ENCODE measurements around the gene PURB. TPM values are rescaled to one million over a fixed set of nuclear protein-coding genes. Genes with fewer than 3 reads are reported as not detected.

The PURB gene
- polyA plus RNA-seq, 1 of the 3 experiments (the other 2 are of a cell fraction): 4.8 TPM

- WGBS (ENCODE audit: low lambda C conversion rate): 7% methylated on average over 24 of the region's 24 CpGs
- Histone ChIP-seq H3K27ac (ENCODE audit: low read depth in 2 of 2, low read length in 1 of 2) (peak overlapping the region; percentile 79 to 86), H3K9me2 (no peaks in the 10 kb centered on the region), H3K9me3 (no peaks in the 10 kb centered on the region), H3K4me1 (ENCODE audit: control insufficient read depth in 1 of 2, insufficient read depth in 2 of 2, low read depth in 1 of 2, low read length in 1 of 2) (peaks cover 23 to 49% of the 10 kb centered on the region in 2 experiments; a peak in 3 of 4 replicates), H3K27me3 (ENCODE audit: insufficient read depth) (no peaks in the 10 kb centered on the region), H3K4me3 (ENCODE audit: low read depth in 2 of 2, low read length in 1 of 2) (peak overlapping the region; percentile 72 to 87), H3K79me2 (ENCODE audit: insufficient read depth) (peaks cover 76% of the 10 kb centered on the region), H3F3A (replicated peaks; ENCODE audit: insufficient read depth) (peaks cover 44% of the 10 kb centered on the region), H3K36me3 (replicated peaks in 1 of 2; ENCODE audit: control insufficient read depth in 1 of 2, insufficient read depth in 2 of 2, low read length in 1 of 2) (peaks cover 46 to 50% of the 10 kb centered on the region in 2 experiments), H3K9ac (peak overlapping the region; percentile 79), H4K20me1 (ENCODE audit: insufficient read depth) (peaks cover 53% of the 10 kb centered on the region), H2AFZ (ENCODE audit: low read depth) (no peak overlapping the region), H3K4me2 (peak overlapping the region; percentile 81)
- ChIA-PET CTCF (interaction anchor here (1.0 to 2.5 kb wide), 6 partner anchors 12 to 252 kb away, joined by 3 to 12 read pairs (median 7); partner anchors contain the start of genes H2AZ2 and TBRG4), POLR2A (interaction anchor here (0.8 to 2.0 kb wide), 9 partner anchors 12 to 683 kb away, joined by 3 to 12 read pairs (median 4); partner anchors contain the start of genes H2AZ2, PPIA, TMED4 and YKT6)
- peak; percentile 43 for DNase-seq
- TF ChIP-seq USF2 (IDR thresholded peaks at IDR 0.05; ENCODE audit: borderline replicate concordance, low read depth, low read length): no peak
- no peak for TF ChIP-seq JUND (IDR thresholded peaks at IDR 0.05)
- no peak for TF ChIP-seq EP300 (IDR thresholded peaks at IDR 0.05; ENCODE audit: borderline replicate concordance in 1 of 2, low read depth in 1 of 2, low read length in 1 of 2)
- no peak for TF ChIP-seq YY1 (IDR thresholded peaks at IDR 0.05; ENCODE audit: low read depth)
- TF ChIP-seq MEF2A (IDR thresholded peaks at IDR 0.05; ENCODE audit: borderline replicate concordance, low read depth): no peak
- no peak for TF ChIP-seq NRF1 (IDR thresholded peaks at IDR 0.05; ENCODE audit: low read depth, low read length)
- TF ChIP-seq MXI1 (IDR thresholded peaks at IDR 0.05; ENCODE audit: low read depth, low read length): no peak
- no peak for TF ChIP-seq FOSL2 (IDR thresholded peaks at IDR 0.05; ENCODE audit: borderline replicate concordance, low read depth)
- TF ChIP-seq REST (IDR thresholded peaks at IDR 0.05; ENCODE audit: low read depth, low read length): no peak
These were observed 1.2 kb downstream of the PURB start for GRCh38 chr7:44883961-44884620.

GRCh38 chr7:44882899-44883298, 2.4 kb downstream of the PURB start:
- Histone ChIP-seq H3K4me2 (peak overlapping the region; percentile 81), H3K36me3 (replicated peaks in 1 of 2; ENCODE audit: control insufficient read depth in 1 of 2, insufficient read depth in 2 of 2, low read length in 1 of 2) (peaks cover 58 to 59% of the 10 kb centered on the region in 2 experiments), H3K4me3 (ENCODE audit: low read depth in 2 of 2, low read length in 1 of 2) (peak overlapping the region; percentile 72 to 87), H3K27me3 (ENCODE audit: insufficient read depth) (no peaks in the 10 kb centered on the region), H3K79me2 (ENCODE audit: insufficient read depth) (peaks cover 88% of the 10 kb centered on the region), H3K27ac (ENCODE audit: low read depth in 2 of 2, low read length in 1 of 2) (peak overlapping the region; percentile 12 to 79; a peak in 3 of 4 replicates), H2AFZ (ENCODE audit: low read depth) (no peak overlapping the region), H3K9me2 (no peaks in the 10 kb centered on the region), H3F3A (replicated peaks; ENCODE audit: insufficient read depth) (peaks cover 47% of the 10 kb centered on the region), H3K9ac (peak overlapping the region; percentile 79; the same call in 1 of the 2 replicates), H4K20me1 (ENCODE audit: insufficient read depth) (peaks cover 65% of the 10 kb centered on the region), H3K4me1 (ENCODE audit: control insufficient read depth in 1 of 2, insufficient read depth in 2 of 2, low read depth in 1 of 2, low read length in 1 of 2) (peaks cover 23 to 49% of the 10 kb centered on the region in 2 experiments; a peak in 3 of 4 replicates), H3K9me3 (no peaks in the 10 kb centered on the region)
- no peak for TF ChIP-seq USF2 (IDR thresholded peaks at IDR 0.05; ENCODE audit: borderline replicate concordance, low read depth, low read length)
- TF ChIP-seq PBX3 (IDR thresholded peaks at IDR 0.05): peak; percentile 60
- no peak for DNase-seq
- ChIA-PET CTCF (interaction anchor here (0.6 to 4.0 kb wide), 16 partner anchors 9 to 575 kb away, joined by 3 to 38 read pairs (median 4); no protein-coding TSS in a partner anchor), POLR2A (no interaction called here)
- WGBS (ENCODE audit: low lambda C conversion rate): 38% methylated on average over 3 of the region's 3 CpGs

All from SK-N-SH (cell line).